ENCODE measurements around the gene SLX4IP.

DNA sequence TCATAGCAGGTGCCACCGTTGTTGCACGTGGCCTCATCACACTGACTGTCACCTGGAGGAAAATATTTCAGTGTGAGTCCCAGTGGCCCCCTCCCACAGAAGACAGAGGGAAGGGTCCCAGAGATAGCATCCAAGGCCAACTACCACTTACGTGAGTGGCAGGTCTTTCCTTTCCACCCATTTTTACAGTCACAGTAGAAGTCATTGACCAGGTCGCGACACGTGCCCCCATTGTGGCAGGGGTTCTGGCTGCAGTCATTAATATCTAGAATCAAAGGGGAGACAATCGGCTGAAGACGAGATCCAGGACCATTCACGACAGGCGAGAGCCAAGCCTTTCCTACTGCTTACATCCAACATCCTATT is 210.1 kb downstream of the SLX4IP start:
- TF ChIP-seq, protein P1, sequence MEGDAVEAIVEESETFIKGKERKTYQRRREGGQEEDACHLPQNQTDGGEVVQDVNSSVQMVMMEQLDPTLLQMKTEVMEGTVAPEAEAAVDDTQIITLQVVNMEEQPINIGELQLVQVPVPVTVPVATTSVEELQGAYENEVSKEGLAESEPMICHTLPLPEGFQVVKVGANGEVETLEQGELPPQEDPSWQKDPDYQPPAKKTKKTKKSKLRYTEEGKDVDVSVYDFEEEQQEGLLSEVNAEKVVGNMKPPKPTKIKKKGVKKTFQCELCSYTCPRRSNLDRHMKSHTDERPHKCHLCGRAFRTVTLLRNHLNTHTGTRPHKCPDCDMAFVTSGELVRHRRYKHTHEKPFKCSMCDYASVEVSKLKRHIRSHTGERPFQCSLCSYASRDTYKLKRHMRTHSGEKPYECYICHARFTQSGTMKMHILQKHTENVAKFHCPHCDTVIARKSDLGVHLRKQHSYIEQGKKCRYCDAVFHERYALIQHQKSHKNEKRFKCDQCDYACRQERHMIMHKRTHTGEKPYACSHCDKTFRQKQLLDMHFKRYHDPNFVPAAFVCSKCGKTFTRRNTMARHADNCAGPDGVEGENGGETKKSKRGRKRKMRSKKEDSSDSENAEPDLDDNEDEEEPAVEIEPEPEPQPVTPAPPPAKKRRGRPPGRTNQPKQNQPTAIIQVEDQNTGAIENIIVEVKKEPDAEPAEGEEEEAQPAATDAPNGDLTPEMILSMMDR (IDR thresholded peaks at IDR 0.05 in 8 of 11, conservative IDR thresholded peaks at IDR 0.05 in 3 of 11): no peak
- no peak for TF ChIP-seq POLR2AphosphoS5 (IDR thresholded peaks at IDR 0.05)
